ENCODE data around the gene LMF1.

The LMF1 gene

GRCh38 chr16:856101-856500 lies 114.7 kb downstream of the LMF1 start:
- TF ChIP-seq CTCF (IDR thresholded peaks at IDR 0.05; ENCODE audit: extremely low read depth, missing control alignments) = no peak
- DNase-seq (ENCODE audit: low spot score) = no peak

- DNase-seq (ENCODE audit: low spot score) = no peak
- TF ChIP-seq CTCF (IDR thresholded peaks at IDR 0.05; ENCODE audit: extremely low read depth, missing control alignments) = no peak
Measured at GRCh38 chr16:855471-855870, 115.3 kb downstream of the LMF1 start.

GRCh38 chr16:854808-855410 lies 115.9 kb downstream of the LMF1 start:
- no peak for DNase-seq (ENCODE audit: low spot score)
- no peak for TF ChIP-seq CTCF (IDR thresholded peaks at IDR 0.05; ENCODE audit: extremely low read depth, missing control alignments)

- DNase-seq (ENCODE audit: low spot score) = no peak
- no peak for TF ChIP-seq CTCF (IDR thresholded peaks at IDR 0.05; ENCODE audit: extremely low read depth, missing control alignments)
Measured at GRCh38 chr16:853981-854807, 116.6 kb downstream of the LMF1 start.

- no peak for DNase-seq (ENCODE audit: low spot score)
Measured at GRCh38 chr16:853306-853705, 117.5 kb downstream of the LMF1 start.

GRCh38 chr16:852451-853185 lies 118.2 kb downstream of the LMF1 start:
- DNase-seq (ENCODE audit: low spot score) = no peak
- no peak for TF ChIP-seq CTCF (IDR thresholded peaks at IDR 0.05; ENCODE audit: extremely low read depth, missing control alignments)

More at GRCh38 chr16:853306-853705, 117.5 kb downstream of the LMF1 start:
- no peak for TF ChIP-seq CTCF (IDR thresholded peaks at IDR 0.05; ENCODE audit: extremely low read depth, missing control alignments)

- DNase-seq (ENCODE audit: low spot score) = no peak
- no peak for TF ChIP-seq CTCF (IDR thresholded peaks at IDR 0.05; ENCODE audit: extremely low read depth, missing control alignments)
Measured at GRCh38 chr16:851871-852270, 118.9 kb downstream of the LMF1 start.
